ENCODE results near the gene TIMP4. TPM values are rescaled to one million over a fixed set of nuclear protein-coding genes. Genes with fewer than 3 reads are reported as not detected.

The TIMP4 gene
- polyA plus RNA-seq (2011; rRNA removed) = 1.3 and 1.8 TPM in 2 replicates
- 0.57 and 1.6 TPM in 2 replicates for polyA minus RNA-seq (2011; rRNA and poly(A)+ RNA removed)

DNA sequence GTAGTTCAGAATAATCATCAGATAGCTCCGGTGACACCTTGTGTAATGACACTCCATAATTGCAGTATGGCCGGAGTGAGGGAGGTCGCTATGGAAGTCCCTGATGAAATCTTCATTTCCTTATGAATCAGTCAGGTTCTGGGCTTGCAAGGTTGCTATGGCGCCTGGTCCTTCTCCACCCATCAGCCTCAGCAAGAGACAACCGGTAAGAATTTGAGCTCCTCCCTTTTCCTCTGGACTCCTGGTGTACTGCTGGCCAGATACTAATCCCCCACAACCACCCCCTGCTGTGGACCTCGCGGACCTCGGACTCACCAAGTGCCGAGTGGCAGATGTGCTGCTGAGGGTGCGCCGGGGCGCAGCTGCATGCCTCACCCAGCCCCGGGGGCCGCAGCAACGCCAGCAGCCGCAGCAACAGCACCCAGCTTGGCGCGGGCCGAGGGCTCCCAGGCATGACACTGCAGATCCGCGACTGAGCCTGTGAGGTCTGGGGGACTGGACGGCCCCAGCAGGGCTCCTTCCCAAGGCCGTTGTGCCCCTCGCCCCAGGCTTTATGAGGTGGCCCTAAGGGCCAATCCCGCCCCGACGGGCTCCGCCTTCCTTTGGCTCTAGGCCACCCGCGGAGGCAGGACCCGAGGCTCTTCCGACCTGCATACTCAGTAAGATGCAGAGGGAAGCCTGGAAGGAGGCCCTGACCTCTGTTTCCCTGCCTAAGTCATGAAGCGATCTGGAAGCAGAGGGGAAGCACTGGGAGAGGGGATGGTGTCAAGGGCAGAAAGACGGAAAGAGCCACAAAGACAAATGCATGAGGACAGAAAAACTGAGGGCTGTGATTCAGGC, at the start of gene TIMP4:
Gene TIMP4 (minus strand): TSS at position 526 of the 840 bp plus-strand sequence. CDS start 72 bp downstream, at position 454.
- ChIA-PET POLR2A (no interaction called here), CTCF (interaction anchor here (0.5 to 1.3 kb wide), 4 partner anchors 17 to 587 kb away, joined by 3 to 5 read pairs (median 4); no protein-coding TSS in a partner anchor)
- DNase-seq (ENCODE audit: low read depth) = no peak
- peak within 1 kb of the TSS; percentile 31 for H3K4me3 ChIP-seq (ENCODE audit: low read depth, low read length)
- H3K27me3 ChIP-seq (ENCODE audit: control insufficient read depth, insufficient read depth, low read length) = no peaks in the 10 kb centered on the region; the same call in 1 of the 2 replicates
- no peak for TF ChIP-seq CTCF (IDR thresholded peaks at IDR 0.05; ENCODE audit: insufficient read depth, low read depth, low read length)
- no peaks in the 10 kb centered on the region for H3K36me3 ChIP-seq (ENCODE audit: control insufficient read depth, insufficient read depth, low read length)

GRCh38 chr3:12205171-12205570, 46.5 kb upstream of the TIMP4 start:
- no peak for DNase-seq (ENCODE audit: low read depth)
- no peak overlapping the region for H3K4me3 ChIP-seq (ENCODE audit: low read depth, low read length)
- ChIA-PET POLR2A (no interaction called here), CTCF (no interaction called here)
- no peak for TF ChIP-seq CTCF (IDR thresholded peaks at IDR 0.05; ENCODE audit: insufficient read depth, low read depth, low read length)
- no peaks in the 10 kb centered on the region for H3K27me3 ChIP-seq (ENCODE audit: control insufficient read depth, insufficient read depth, low read length)
- H3K36me3 ChIP-seq (ENCODE audit: control insufficient read depth, insufficient read depth, low read length) = no peaks in the 10 kb centered on the region

DNA sequence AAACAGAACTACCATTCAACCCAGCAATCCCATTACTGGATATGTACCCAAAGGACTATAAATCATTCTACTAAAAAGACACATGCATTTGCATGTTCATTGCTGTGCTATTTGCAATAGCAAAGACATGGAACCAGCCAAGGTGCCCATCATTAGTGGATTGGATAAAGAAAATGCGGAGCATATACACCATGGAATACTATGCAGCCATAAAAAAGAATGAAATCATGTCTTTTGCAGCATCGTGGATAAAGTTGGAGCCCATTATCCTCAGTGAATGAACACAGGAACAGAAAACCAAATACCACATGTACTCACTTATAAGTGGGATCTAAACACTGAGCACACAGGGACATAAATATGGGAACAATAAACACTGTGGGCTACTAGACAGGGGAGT, 43.1 kb upstream of the TIMP4 start:
- Histone ChIP-seq H3K4me3 (ENCODE audit: low read depth, low read length) (no peak overlapping the region), H3K27me3 (ENCODE audit: control insufficient read depth, insufficient read depth, low read length) (no peaks in the 10 kb centered on the region), H3K36me3 (ENCODE audit: control insufficient read depth, insufficient read depth, low read length) (no peaks in the 10 kb centered on the region)
- no peak for DNase-seq (ENCODE audit: low read depth)
- ChIA-PET CTCF (interaction anchor here (0.6 to 1.2 kb wide), 2 partner anchors 26 to 761 kb away, joined by 3 read pairs; no protein-coding TSS in a partner anchor), POLR2A (no interaction called here)
- no peak for TF ChIP-seq CTCF (IDR thresholded peaks at IDR 0.05; ENCODE audit: insufficient read depth, low read depth, low read length)

DNA sequence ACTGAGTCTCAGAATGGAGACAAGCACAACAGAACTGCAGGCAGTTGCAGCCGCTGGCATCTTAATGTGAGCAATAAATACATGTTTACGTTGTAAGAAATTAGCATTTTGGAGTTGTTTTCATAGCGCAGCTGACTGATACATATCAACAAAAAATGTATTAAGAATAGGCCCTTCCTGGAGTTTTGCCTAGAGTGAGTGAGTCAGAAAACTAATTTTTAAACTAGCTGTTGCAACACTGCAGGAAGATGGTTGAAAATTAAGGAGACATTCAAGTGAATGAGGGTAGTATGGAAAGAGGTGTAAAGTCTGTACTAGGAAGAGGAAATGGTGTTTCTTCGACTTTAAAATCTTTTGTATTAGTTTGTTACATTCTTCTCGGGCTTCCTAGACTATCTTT, 39.6 kb upstream of the TIMP4 start:
- no peak overlapping the region for H3K4me3 ChIP-seq (ENCODE audit: low read depth, low read length)
- no peak for TF ChIP-seq CTCF (IDR thresholded peaks at IDR 0.05; ENCODE audit: insufficient read depth, low read depth, low read length)
- no peaks in the 10 kb centered on the region for H3K27me3 ChIP-seq (ENCODE audit: control insufficient read depth, insufficient read depth, low read length)
- H3K36me3 ChIP-seq (ENCODE audit: control insufficient read depth, insufficient read depth, low read length) = no peaks in the 10 kb centered on the region
- no peak for DNase-seq (ENCODE audit: low read depth)
- POLR2A ChIA-PET = no interaction called here
- CTCF ChIA-PET = no interaction called here

DNA sequence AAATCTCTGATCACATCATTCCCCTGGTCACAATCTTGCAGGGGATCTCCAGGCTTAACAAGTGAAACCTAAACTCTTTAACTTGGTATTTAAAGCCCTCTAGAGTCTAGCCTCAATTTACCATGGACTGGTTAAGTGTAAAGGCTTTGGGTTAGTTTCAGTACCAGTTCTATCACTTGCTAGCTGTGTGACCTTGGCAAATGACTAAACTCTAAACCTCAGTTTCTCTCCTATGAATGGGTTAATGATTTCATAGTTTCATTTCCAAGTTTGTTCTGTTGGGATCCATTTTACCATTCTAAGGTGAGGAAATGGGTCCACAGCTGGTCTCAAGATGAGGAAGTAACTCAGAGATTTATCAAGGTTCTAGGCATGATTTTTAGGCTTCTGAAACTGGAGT, 38.8 kb upstream of the TIMP4 start:
- H3K36me3 ChIP-seq (ENCODE audit: control insufficient read depth, insufficient read depth, low read length) = no peaks in the 10 kb centered on the region
- no peaks in the 10 kb centered on the region for H3K27me3 ChIP-seq (ENCODE audit: control insufficient read depth, insufficient read depth, low read length)
- CTCF ChIA-PET = interaction anchor here (0.9 to 1.2 kb wide), 2 partner anchors 21 to 107 kb away, joined by 3 to 4 read pairs; no protein-coding TSS in a partner anchor
- TF ChIP-seq CTCF (IDR thresholded peaks at IDR 0.05; ENCODE audit: insufficient read depth, low read depth, low read length) = no peak
- DNase-seq (ENCODE audit: low read depth) = no peak
- POLR2A ChIA-PET = no interaction called here
- H3K4me3 ChIP-seq (ENCODE audit: low read depth, low read length) = no peak overlapping the region

Measured in BJ (cell line).